ENCODE results near the gene CD164L2. TPM values are rescaled to one million over a fixed set of nuclear protein-coding genes. Genes with fewer than 3 reads are reported as not detected.
A peak's percentile ranks its signal among the peaks of the same experiment; 100 is the strongest.

Gene CD164L2
- total and polyA plus RNA-seq, 5 donors from 2014 or later: not detected

GRCh38 chr1:27336756-27337155 is 46.4 kb downstream of the CD164L2 start:
- DNase-seq: no peak
- Histone ChIP-seq H3K27ac (ENCODE audit: insufficient read depth, low read length, poor library complexity, severe bottlenecking) (no peak overlapping the region), H3K4me1 (ENCODE audit: control insufficient read depth, insufficient read depth, low read length, poor library complexity, severe bottlenecking) (peaks cover 26% of the 10 kb centered on the region), H3K4me3 (ENCODE audit: low read depth, low read length) (no peak overlapping the region), H3K9me3 (ENCODE audit: control insufficient read depth in 2 of 2, low read length in 2 of 2) (no peaks in the 10 kb centered on the region), H3K36me3 (ENCODE audit: control insufficient read depth, insufficient read depth, low read length) (peaks cover 31% of the 10 kb centered on the region), H3K27me3 (ENCODE audit: control insufficient read depth, insufficient read depth, low read length) (no peaks in the 10 kb centered on the region)
- Mint-ChIP-seq H3K9me3 (no peaks in the 10 kb centered on the region), H3K4me1 (peaks cover 0 to 44% (median 25%) of the 10 kb centered on the region in 4 donors), H3K27ac (no peak overlapping the region), H3K27me3 (no peaks in the 10 kb centered on the region), H3K36me3 (peaks cover 19% of the 10 kb centered on the region), H3K4me3 (no peak overlapping the region)
- ATAC-seq (ENCODE audit: low read depth in 2 of 2): no peak

DNA sequence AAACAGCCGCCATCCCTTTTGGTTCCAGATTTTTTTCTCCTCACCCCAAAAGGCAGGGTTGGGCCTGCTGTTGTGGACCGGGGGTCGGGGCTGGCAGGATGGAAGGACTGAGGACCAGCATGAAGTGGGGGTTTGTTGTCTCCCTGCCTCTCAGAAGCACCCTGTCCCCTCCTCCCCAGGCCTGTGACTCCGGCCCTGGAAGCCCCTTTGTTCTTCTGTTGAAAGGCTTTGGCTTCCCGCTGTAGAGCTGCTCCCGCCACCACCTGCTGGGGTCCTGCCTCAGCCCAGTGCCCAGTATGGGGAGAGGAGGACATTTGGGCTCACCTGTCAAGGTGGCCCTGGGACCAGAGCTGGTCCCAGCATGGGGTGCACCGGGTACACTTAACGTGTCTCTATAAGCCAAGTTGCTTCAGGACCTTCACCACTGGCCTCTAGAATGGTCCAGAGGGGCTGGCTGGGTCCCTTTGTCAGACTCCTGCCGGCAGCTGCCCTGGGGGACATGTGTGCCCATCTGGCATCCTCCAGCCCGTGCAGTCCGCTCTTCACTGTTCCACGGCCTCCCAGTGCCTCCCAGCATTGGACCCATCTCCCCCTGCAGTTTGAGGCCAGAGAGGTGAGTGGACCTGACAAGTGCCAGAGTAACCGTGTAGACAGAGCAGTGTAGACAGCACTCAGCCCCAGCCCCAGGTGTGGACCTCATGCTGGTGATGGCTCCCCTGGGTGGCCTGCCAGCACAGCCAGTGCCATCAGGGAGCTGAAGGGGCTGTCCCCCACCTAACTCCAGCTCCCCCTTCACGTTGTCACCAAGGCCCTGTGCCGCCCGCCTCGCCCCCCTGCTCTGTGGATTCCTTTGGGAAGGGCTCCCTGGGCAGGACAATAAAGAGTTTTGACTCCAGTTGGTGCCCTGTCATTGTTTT is 47.4 kb downstream of the CD164L2 start:
- peaks cover 19% of the 10 kb centered on the region for H3K36me3 Mint-ChIP-seq
- H3K9me3 Mint-ChIP-seq: no peaks in the 10 kb centered on the region
- no peak overlapping the region for H3K27ac ChIP-seq (ENCODE audit: insufficient read depth, low read length, poor library complexity, severe bottlenecking)
- H3K4me3 ChIP-seq (ENCODE audit: low read depth, low read length): no peak overlapping the region
- peaks cover 16% of the 10 kb centered on the region for H3K4me1 ChIP-seq (ENCODE audit: control insufficient read depth, insufficient read depth, low read length, poor library complexity, severe bottlenecking)
- H3K27me3 ChIP-seq (ENCODE audit: control insufficient read depth, insufficient read depth, low read length): no peaks in the 10 kb centered on the region
- ATAC-seq (ENCODE audit: low read depth in 2 of 2) (no peak), DNase-seq (no peak)
- peaks cover 40% of the 10 kb centered on the region for H3K36me3 ChIP-seq (ENCODE audit: control insufficient read depth, insufficient read depth, low read length)
- peaks cover 0 to 40% (median 19%) of the 10 kb centered on the region in 4 donors for H3K4me1 Mint-ChIP-seq
- H3K4me3 Mint-ChIP-seq: no peak overlapping the region
- no peaks in the 10 kb centered on the region for H3K9me3 ChIP-seq (ENCODE audit: control insufficient read depth in 2 of 2, low read length in 2 of 2)
- no peaks in the 10 kb centered on the region for H3K27me3 Mint-ChIP-seq
- H3K27ac Mint-ChIP-seq: no peak overlapping the region

GRCh38 chr1:27333717-27334279 is 49.3 kb downstream of the CD164L2 start:
- no peak overlapping the region for H3K4me3 Mint-ChIP-seq
- DNase-seq (no peak), ATAC-seq (ENCODE audit: low read depth in 2 of 2) (no peak)
- Histone ChIP-seq H3K4me3 (ENCODE audit: low read depth, low read length) (no peak overlapping the region), H3K36me3 (ENCODE audit: control insufficient read depth, insufficient read depth, low read length) (peaks cover 50% of the 10 kb centered on the region), H3K9me3 (ENCODE audit: control insufficient read depth in 2 of 2, low read length in 2 of 2) (no peaks in the 10 kb centered on the region), H3K27ac (ENCODE audit: insufficient read depth, low read length, poor library complexity, severe bottlenecking) (no peak overlapping the region), H3K27me3 (ENCODE audit: control insufficient read depth, insufficient read depth, low read length) (no peaks in the 10 kb centered on the region), H3K4me1 (ENCODE audit: control insufficient read depth, insufficient read depth, low read length, poor library complexity, severe bottlenecking) (peaks cover 13% of the 10 kb centered on the region)
- H3K9me3 Mint-ChIP-seq: no peaks in the 10 kb centered on the region
- H3K27ac Mint-ChIP-seq: peak overlapping the region in 1 of 3 donors; percentile 59
- H3K36me3 Mint-ChIP-seq: peaks cover 19% of the 10 kb centered on the region
- H3K27me3 Mint-ChIP-seq: no peaks in the 10 kb centered on the region
- peaks cover 0 to 32% (median 15%) of the 10 kb centered on the region in 4 donors for H3K4me1 Mint-ChIP-seq

GRCh38 chr1:27332536-27333281 is 50.4 kb downstream of the CD164L2 start:
- H3K4me1 ChIP-seq (ENCODE audit: control insufficient read depth, insufficient read depth, low read length, poor library complexity, severe bottlenecking): peaks cover 14% of the 10 kb centered on the region
- H3K4me3 ChIP-seq (ENCODE audit: low read depth, low read length): no peak overlapping the region
- no peak overlapping the region for H3K27ac ChIP-seq (ENCODE audit: insufficient read depth, low read length, poor library complexity, severe bottlenecking)
- peak; percentile 40 to 59 (median 57) for DNase-seq
- peaks cover 59% of the 10 kb centered on the region for H3K36me3 ChIP-seq (ENCODE audit: control insufficient read depth, insufficient read depth, low read length)
- no peaks in the 10 kb centered on the region for H3K9me3 Mint-ChIP-seq
- peaks cover 0 to 42% (median 22%) of the 10 kb centered on the region in 4 donors for H3K4me1 Mint-ChIP-seq
- H3K36me3 Mint-ChIP-seq: peaks cover 23% of the 10 kb centered on the region
- ATAC-seq (ENCODE audit: low read depth in 2 of 2): peak; percentile 76
- H3K9me3 ChIP-seq (ENCODE audit: control insufficient read depth in 2 of 2, low read length in 2 of 2): no peaks in the 10 kb centered on the region
- H3K27me3 Mint-ChIP-seq: no peaks in the 10 kb centered on the region
- peak overlapping the region in 1 of 4 donors; percentile 32 for H3K4me3 Mint-ChIP-seq
- H3K27ac Mint-ChIP-seq: peak overlapping the region in 2 of 3 donors; percentile 35 to 78
- H3K27me3 ChIP-seq (ENCODE audit: control insufficient read depth, insufficient read depth, low read length): no peaks in the 10 kb centered on the region

- H3K9me3 Mint-ChIP-seq: no peaks in the 10 kb centered on the region
- DNase-seq (no peak), ATAC-seq (ENCODE audit: low read depth in 2 of 2) (no peak)
- peaks cover 62% of the 10 kb centered on the region for H3K36me3 ChIP-seq (ENCODE audit: control insufficient read depth, insufficient read depth, low read length)
- H3K27ac ChIP-seq (ENCODE audit: insufficient read depth, low read length, poor library complexity, severe bottlenecking): no peak overlapping the region
- H3K27ac Mint-ChIP-seq: no peak overlapping the region
- H3K36me3 Mint-ChIP-seq: peaks cover 22% of the 10 kb centered on the region
- H3K9me3 ChIP-seq (ENCODE audit: control insufficient read depth in 2 of 2, low read length in 2 of 2): no peaks in the 10 kb centered on the region
- peaks cover 14% of the 10 kb centered on the region for H3K4me1 ChIP-seq (ENCODE audit: control insufficient read depth, insufficient read depth, low read length, poor library complexity, severe bottlenecking)
- H3K4me3 ChIP-seq (ENCODE audit: low read depth, low read length): no peak overlapping the region
- H3K4me1 Mint-ChIP-seq: peaks cover 2 to 47% (median 26%) of the 10 kb centered on the region in 4 donors
- no peaks in the 10 kb centered on the region for H3K27me3 Mint-ChIP-seq
- no peak overlapping the region for H3K4me3 Mint-ChIP-seq
- no peaks in the 10 kb centered on the region for H3K27me3 ChIP-seq (ENCODE audit: control insufficient read depth, insufficient read depth, low read length)
Measured at GRCh38 chr1:27331922-27332321, 51.2 kb downstream of the CD164L2 start.

- Mint-ChIP-seq H3K4me3 (no peak overlapping the region), H3K27me3 (no peaks in the 10 kb centered on the region), H3K27ac (no peak overlapping the region), H3K9me3 (no peaks in the 10 kb centered on the region), H3K4me1 (peaks cover 5 to 52% (median 31%) of the 10 kb centered on the region in 4 donors), H3K36me3 (peaks cover 17% of the 10 kb centered on the region)
- Histone ChIP-seq H3K27me3 (ENCODE audit: control insufficient read depth, insufficient read depth, low read length) (no peaks in the 10 kb centered on the region), H3K36me3 (ENCODE audit: control insufficient read depth, insufficient read depth, low read length) (peaks cover 61% of the 10 kb centered on the region), H3K27ac (ENCODE audit: insufficient read depth, low read length, poor library complexity, severe bottlenecking) (no peak overlapping the region), H3K9me3 (ENCODE audit: control insufficient read depth in 2 of 2, low read length in 2 of 2) (no peaks in the 10 kb centered on the region), H3K4me3 (ENCODE audit: low read depth, low read length) (no peak overlapping the region), H3K4me1 (ENCODE audit: control insufficient read depth, insufficient read depth, low read length, poor library complexity, severe bottlenecking) (peaks cover 14% of the 10 kb centered on the region)
- no peak for ATAC-seq (ENCODE audit: low read depth in 2 of 2)
- no peak for DNase-seq
Measured at GRCh38 chr1:27331426-27331825, 51.7 kb downstream of the CD164L2 start.

- H3K27ac ChIP-seq (ENCODE audit: insufficient read depth, low read length, poor library complexity, severe bottlenecking): no peak overlapping the region
- peak overlapping the region in 1 of 3 donors; percentile 17 for H3K27ac Mint-ChIP-seq
- H3K4me1 Mint-ChIP-seq: peaks cover 5 to 59% (median 35%) of the 10 kb centered on the region in 4 donors
- H3K27me3 Mint-ChIP-seq: no peaks in the 10 kb centered on the region
- no peak overlapping the region for H3K4me3 Mint-ChIP-seq
- H3K27me3 ChIP-seq (ENCODE audit: control insufficient read depth, insufficient read depth, low read length): no peaks in the 10 kb centered on the region
- no peak for DNase-seq
- peaks cover 14% of the 10 kb centered on the region for H3K4me1 ChIP-seq (ENCODE audit: control insufficient read depth, insufficient read depth, low read length, poor library complexity, severe bottlenecking)
- H3K9me3 ChIP-seq (ENCODE audit: control insufficient read depth in 2 of 2, low read length in 2 of 2): no peaks in the 10 kb centered on the region
- H3K36me3 ChIP-seq (ENCODE audit: control insufficient read depth, insufficient read depth, low read length): peaks cover 66% of the 10 kb centered on the region
- H3K9me3 Mint-ChIP-seq: no peaks in the 10 kb centered on the region
- ATAC-seq (ENCODE audit: low read depth in 2 of 2): no peak
- H3K4me3 ChIP-seq (ENCODE audit: low read depth, low read length): no peak overlapping the region
- H3K36me3 Mint-ChIP-seq: peaks cover 16% of the 10 kb centered on the region
Measured at GRCh38 chr1:27330786-27331185, 52.3 kb downstream of the CD164L2 start.
